ENCODE results near the gene NUBP2.

The NUBP2 gene

DNA sequence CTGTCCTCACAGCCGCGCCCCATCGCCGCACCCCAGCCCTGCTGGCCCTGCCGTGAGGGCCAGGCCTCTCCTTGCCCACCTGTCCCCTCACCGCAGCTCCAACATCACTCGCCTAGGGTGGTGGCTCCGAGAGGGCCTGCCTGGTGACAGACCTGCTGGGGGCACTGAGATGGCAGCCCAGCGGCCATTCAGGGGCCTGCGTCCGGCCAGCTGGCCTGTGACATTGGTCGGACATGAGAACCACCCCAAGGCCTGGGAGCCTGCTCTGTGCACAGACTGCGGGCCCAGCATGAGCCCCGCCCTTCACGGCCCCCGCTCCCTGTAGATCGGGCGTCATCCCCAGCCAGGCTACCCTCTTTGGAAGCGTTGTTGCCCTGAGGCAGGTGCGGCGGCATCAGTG, 23.2 kb upstream of the NUBP2 start:
- DNase-seq, result no peak

- no peak for DNase-seq
Measured at GRCh38 chr16:1760911-1761310, 21.8 kb upstream of the NUBP2 start.

DNA sequence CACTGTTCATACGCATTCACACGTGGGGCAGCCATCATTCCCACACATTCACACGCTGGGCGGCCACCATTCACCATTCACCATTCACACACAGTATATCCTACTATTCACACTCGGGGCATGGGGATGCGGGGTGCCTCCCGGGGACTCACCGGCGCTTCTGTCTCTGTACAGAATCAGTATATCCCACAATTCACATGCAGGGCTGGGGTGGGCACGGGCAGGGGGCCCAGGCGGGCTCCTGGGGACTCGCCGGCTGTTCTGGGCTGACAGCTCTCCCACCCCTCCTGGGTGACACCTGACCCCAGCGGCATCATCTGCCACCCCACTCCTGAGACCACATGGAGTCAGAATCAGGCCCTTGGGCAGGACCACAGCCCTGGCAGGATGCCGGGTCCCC, 21.0 kb upstream of the NUBP2 start:
- no peak for DNase-seq

DNA sequence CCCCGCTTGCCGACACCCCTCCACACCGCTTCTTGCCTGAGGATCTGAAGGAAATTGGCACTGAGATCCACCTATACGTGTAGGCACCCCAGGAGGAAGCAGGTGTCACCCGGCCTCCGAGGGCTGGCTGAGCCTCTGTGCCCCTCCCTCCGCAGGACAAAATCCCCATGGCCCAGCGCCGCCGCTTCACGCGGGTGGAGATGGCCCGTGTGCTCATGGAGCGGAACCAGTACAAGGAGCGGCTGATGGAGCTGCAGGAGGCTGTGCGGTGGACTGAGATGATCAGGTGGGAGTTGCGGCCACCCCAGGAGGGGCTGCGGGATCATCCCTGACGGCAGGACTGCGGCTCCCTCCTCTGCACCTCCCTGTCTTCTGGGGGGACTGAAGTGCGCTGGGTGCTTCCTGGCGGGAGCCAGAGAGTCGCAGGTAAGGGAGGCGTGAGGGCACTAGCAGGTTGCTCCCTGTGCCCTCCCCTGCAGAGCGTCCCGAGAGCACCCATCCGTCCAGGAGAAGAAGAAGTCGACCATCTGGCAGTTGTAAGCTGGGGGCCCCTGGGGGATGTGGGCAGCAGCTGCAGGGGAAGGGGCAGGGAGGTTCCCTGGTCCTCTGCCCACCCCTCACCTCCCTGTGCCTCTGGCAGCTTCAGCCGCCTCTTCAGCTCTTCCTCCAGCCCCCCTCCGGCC, 20.4 kb upstream of the NUBP2 start:
- DNase-seq, result no peak

DNA sequence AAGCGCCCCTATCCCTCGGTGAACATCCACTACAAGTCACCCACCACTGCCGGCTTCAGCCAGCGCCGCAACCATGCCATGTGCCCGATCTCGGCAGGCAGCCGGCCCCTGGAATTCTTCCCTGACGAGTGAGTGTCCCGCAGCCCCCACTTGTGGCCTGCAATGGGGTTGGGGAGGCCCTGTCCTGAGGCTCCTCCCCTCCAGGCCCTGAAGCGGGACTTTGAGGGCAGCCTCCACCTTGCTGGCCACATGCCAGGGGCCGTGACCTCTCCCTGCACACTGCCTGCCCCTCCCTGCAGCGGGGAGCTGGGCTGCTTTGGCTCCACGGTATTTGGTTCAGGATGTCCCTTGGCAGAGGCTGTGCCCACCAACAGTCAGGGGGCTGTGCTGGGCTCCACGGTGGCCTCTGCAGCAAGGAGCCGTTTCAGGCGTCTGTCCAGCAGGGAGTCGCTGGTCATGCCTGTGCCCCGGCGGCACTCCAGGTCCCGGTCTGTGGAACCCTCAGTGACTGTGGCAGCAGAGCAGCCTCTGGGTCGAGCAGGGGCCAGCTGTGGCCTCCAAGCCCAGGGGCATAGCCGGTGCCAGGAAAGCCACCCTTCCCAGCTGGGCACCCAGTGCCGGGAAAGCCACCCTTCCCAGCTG, 19.8 kb upstream of the NUBP2 start:
- DNase-seq, result no peak

- no peak for DNase-seq
Measured at GRCh38 chr16:1763521-1764511, 18.9 kb upstream of the NUBP2 start.

DNA sequence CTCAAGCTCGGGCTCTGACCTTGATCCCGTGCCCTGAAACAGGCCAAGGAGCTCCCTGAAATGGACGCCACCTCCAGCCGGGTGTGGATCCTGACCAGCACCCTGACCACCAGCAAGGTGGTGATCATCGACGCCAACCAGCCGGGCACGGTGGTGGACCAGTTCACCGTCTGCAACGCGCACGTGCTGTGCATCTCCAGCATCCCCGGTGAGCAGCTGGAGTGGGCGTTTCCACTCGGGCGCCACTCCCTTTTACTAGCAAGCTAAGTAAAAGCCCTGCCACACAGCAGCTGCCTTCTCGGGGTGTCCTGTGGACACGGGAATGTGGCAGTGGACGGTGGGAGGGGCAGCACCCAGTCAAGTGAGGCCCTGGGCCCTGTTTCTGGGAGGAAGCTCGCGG, 17.8 kb upstream of the NUBP2 start:
- DNase-seq, result no peak

GRCh38 chr16:1765826-1766225, 16.9 kb upstream of the NUBP2 start:
- DNase-seq, result no peak

- no peak for DNase-seq
Measured at GRCh38 chr16:1766231-1766630, 16.5 kb upstream of the NUBP2 start.

DNA sequence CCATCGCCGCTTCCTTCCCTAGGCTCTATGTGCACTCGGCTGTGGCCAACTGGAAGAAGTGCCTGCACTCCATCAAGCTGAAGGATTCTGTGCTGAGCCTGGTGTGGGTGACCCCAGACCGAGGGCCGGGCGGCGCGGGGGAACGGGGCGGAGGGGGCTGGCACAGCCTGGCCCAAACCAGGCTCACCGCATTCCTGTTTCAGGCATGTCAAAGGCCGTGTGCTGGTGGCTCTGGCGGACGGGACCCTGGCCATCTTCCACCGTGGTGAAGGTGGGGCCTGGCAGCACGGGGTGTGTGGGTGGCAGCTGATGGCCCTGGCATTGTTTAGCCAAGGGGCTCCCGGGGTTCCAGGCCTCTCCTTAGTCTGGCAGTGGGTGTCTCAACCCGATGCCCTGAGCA, 16.1 kb upstream of the NUBP2 start:
- DNase-seq, result no peak

- DNase-seq, result no peak
Measured at GRCh38 chr16:1767116-1767994, 15.4 kb upstream of the NUBP2 start.

GRCh38 chr16:1768061-1768766, 14.5 kb upstream of the NUBP2 start:
- no peak for DNase-seq

- no peak for DNase-seq
Measured at GRCh38 chr16:1768767-1769401, 13.9 kb upstream of the NUBP2 start.

GRCh38 chr16:1769402-1770300, 13.1 kb upstream of the NUBP2 start:
- no peak for DNase-seq

DNA sequence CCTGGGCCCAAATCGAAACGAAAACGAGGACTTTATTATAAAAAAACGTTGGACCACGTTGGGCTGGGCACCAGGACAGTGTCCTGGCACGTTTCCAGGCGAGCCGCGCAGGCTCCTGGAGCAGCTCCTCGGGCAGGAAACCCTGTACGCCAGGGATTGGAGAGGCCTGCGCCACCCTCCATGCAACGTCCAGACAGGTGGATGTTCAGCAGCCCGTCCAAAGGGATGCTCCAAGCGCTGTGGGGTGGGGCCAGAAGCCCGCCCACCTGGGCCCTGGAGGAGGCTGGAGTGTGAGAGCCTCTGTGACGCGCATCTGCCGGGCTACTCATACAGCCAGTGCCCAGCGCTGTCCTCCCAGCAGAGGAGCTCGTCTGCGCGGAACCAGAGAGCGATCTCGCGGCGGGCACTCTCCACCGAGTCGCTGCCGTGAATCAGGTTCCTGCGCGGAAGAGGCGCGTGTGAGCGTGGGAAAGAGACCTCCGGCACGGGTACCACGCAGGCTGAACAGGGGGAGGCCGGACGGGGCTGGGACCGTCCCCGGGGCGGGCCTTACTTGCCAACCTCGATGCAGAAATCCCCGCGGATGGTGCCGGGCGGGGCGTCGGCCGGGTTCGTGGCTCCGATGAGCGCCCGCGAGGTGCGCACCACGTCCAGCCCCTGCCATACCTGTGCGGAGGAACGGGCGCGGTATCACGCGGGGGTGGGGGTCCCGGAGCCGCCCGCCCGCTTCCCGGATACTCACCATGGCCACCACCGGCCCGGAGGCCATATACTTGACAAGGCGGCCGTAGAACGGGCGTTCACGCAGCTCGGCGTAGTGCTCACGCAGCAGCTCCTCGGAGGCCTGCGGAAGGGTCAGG, 12.2 kb upstream of the NUBP2 start:
- DNase-seq, result peak; percentile 70 to 88

DNA sequence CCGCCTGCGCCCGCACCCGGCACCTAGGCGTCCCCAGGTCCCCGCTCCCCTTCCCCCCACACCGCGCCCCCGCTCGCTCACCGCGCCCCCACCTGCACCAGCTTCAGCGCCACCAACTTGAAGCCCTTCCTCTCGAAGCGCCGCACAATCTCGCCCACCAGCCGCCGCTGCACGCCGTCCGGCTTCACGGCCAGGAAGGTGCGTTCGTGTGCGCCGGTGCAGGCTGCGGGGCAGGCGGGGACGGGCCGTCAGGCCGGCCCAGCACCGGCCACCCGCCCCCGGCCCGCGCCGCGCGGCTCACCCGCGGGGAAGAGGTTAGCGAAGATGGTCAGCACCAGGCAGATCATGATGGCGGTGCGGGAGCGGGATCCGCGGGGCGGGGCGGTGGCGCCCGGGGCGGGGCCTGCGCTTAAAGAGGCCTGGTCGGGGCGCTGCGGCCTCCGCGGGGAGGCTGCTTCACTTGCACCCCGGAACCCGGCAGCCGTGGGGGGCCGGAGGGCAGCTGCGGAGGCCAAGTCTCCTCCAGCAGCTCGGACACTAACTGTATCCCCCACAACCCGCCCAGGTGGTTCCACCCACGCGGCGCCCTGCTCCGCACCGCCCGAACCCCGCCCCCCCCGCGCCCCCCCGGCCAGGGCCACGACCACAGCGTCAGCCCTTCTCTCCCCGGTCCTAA, 11.4 kb upstream of the NUBP2 start, which contains the start of gene NME3:
Gene NME3 (minus strand): TSS at position 356 of the 676 bp plus-strand sequence. CDS start 9 bp downstream, at position 347.
- DNase-seq, result peak; percentile 39 to 58

DNA sequence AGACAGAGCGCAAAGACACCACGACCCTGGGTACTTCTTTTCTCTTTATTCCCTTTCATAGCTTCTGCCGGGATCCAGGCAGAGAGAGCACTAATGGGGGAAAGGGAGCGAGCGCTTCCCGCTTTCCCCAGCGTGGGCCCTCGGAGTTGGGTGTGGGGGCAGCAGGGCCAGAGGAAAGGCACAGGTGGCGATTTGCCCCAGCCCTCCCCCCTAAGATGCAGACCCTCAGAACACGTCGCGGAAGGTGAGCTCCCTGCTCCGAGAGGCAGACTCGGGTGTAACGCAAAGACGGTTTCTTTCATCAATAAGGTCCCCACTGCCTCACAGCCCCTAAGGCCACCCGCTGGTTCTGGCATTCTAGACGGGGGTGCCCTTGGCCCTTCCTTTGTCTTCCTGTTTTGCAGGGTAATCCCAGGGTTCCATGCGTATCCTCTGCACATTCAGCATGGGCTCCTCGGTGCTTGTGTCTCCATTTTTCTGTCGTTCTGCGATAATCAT, 10.8 kb upstream of the NUBP2 start:
- peak in 1 of 2 experiments; percentile 21 for DNase-seq

GRCh38 chr16:1772362-1772907, 10.3 kb upstream of the NUBP2 start, which contains the start of gene EME2:
EME2 (plus strand) TSS chr16:1772810; CDS start chr16:1773228, 418 bp downstream.
- no peak for DNase-seq

Data from NCI-H2081 (cell line).